Neural progenitor cell (in vitro differentiated cells): Measurements from ENCODE around the gene FAM180A. TPM values are rescaled to one million over a fixed set of nuclear protein-coding genes. Genes with fewer than 3 reads are reported as not detected.

Experiments
- DNase-seq: peaks from one replicate; pipeline ENCODE4 v3.0.0-alpha.2; 2016; ENCODE audit warnings: low spot score
- H2AFZ ChIP-seq: fragments of 200-600 bp; sonication (generic); replicated peaks from 2 replicates; pipeline ENCODE4 v1.6.1; 2016; ENCODE audit warnings: antibody characterized with exemption
- H3F3A ChIP-seq: fragments of 200-600 bp; sonication (generic); 2 replicates; pipeline ENCODE4 v1.6.1; 2016; ENCODE audit warnings: antibody characterized with exemption, low read depth
- H3K27ac ChIP-seq: fragments of 200-600 bp; sonication (generic); 2 replicates; pipeline ENCODE4 v1.5.1; 2016; ENCODE audit warnings: mild to moderate bottlenecking
- H3K27me3 ChIP-seq: fragments of 200-600 bp; sonication (generic); 2 replicates; pipeline ENCODE4 v1.6.1; 2016; ENCODE audit warnings: mild to moderate bottlenecking, moderate library complexity
- H3K36me3 ChIP-seq: fragments of 200-600 bp; sonication (generic); 2 replicates; pipeline ENCODE4 v1.5.1; 2016
- H3K4me1 ChIP-seq: fragments of 200-600 bp; sonication (generic); 2 replicates; pipeline ENCODE4 v1.6.1; 2016; ENCODE audit warnings: mixed run types
- H3K4me2 ChIP-seq: fragments of 200-600 bp; sonication (generic); 2 replicates; pipeline ENCODE4 v1.6.1; 2016
- H3K4me3 ChIP-seq: fragments of 200-600 bp; sonication (generic); 2 replicates; pipeline ENCODE4 v1.5.1; 2016
- H3K79me2 ChIP-seq: fragments of 200-600 bp; sonication (generic); 2 replicates; pipeline ENCODE4 v1.6.1; 2016; ENCODE audit warnings: low read depth
- H3K9ac ChIP-seq: fragments of 200-600 bp; sonication (generic); 2 replicates; pipeline ENCODE4 v1.6.1; 2016
- H3K9me3 ChIP-seq: fragments of 200-600 bp; sonication (generic); 2 replicates; pipeline ENCODE4 v1.5.1; 2016; ENCODE audit warnings: low read depth
- H4K20me1 ChIP-seq: fragments of 200-600 bp; sonication (generic); 2 replicates; pipeline ENCODE4 v1.6.1; 2016; ENCODE audit warnings: low read depth
- H3K27ac Mint-ChIP-seq: 3 replicates; pipeline ENCODE4 v1.8.0; 2021; ENCODE audit warnings: mixed read lengths
- H3K27me3 Mint-ChIP-seq: 2 replicates; pipeline ENCODE4 v1.8.0; 2022; ENCODE audit warnings: low read depth, mild to moderate bottlenecking, inconsistent platforms, moderate library complexity, mixed read lengths; ENCODE audit not compliant: insufficient read depth
- H3K36me3 Mint-ChIP-seq: 3 replicates; pipeline ENCODE4 v1.8.0; 2021; ENCODE audit warnings: mixed read lengths
- H3K4me1 Mint-ChIP-seq: 3 replicates; pipeline ENCODE4 v1.8.0; 2021; ENCODE audit warnings: mixed read lengths
- H3K4me3 Mint-ChIP-seq: 3 replicates; pipeline ENCODE4 v1.8.0; 2021; ENCODE audit warnings: mild to moderate bottlenecking, moderate library complexity, mixed read lengths
- H3K9me3 Mint-ChIP-seq: 3 replicates; pipeline ENCODE4 v1.8.0; 2020; ENCODE audit warnings: mixed read lengths
- EZH2 ChIP-seq: fragments of 200-600 bp; sonication (generic); IDR thresholded peaks from 2 replicates; pipeline ENCODE4 v1.6.1; 2017; ENCODE audit warnings: antibody characterized with exemption, mild to moderate bottlenecking, moderate library complexity
- EZH2phosphoT487 ChIP-seq: fragments of 200-600 bp; sonication (generic); IDR thresholded peaks from 2 replicates; pipeline ENCODE4 v1.6.1; 2017; ENCODE audit warnings: antibody characterized with exemption
- total RNA-seq: library from RNA; depleted of rRNA; stranded (reverse); fragments of >200 nt; gene quantifications from 2 replicates; pipeline ENCODE4 v1.2.3, GENCODE V29; 2015; ENCODE audit warnings: low replicate concordance
- TF ChIP-seq, protein P1 (sequence below): fragments of 200-600 bp; sonication (generic); IDR thresholded peaks from 2 replicates; pipeline ENCODE4 v1.5.1; 2017; ENCODE audit warnings: antibody characterized with exemption, mild to moderate bottlenecking

The FAM180A gene
- total RNA-seq, 1 donor from 2014 or later = not detected

DNA sequence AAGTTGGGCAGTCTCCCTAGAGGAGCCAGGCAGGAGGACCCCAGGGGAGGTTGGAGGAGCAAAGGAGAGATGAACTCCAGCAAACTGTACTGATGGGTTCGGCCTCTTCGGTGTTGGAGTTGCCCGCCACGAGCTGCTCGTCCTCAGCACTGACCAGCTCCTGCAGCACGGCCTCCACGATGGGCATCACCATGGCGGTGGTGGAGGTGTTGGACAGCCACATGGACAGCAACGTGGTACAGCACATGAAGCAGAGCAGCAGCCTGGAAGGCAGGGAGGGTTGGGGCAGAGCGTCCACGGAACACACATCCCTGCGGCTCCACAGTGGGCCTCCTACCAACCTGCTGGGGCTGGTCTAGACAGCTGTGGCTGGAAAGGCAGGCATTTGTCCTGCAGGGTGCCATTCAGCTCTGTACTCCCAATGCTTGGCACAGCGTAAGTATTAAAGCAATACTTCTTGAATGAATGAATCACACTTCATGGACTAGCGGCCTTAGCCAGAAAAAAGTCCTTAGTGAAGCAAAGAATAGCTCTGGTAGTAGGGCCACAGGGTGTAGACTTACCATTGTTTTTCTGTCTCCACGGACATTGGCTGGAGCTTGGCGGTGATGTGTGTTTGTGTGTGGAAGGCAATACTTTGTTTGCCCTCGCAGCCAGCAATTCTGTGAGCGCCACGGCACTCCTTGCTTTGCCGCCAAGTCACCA lies 42.4 kb downstream of the FAM180A start:
- Histone ChIP-seq H3K9me3 (no peaks in the 10 kb centered on the region), H2AFZ (no peak overlapping the region), H3F3A (no peaks in the 10 kb centered on the region), H3K36me3 (no peaks in the 10 kb centered on the region), H3K79me2 (no peaks in the 10 kb centered on the region), H3K4me3 (no peak overlapping the region), H3K27ac (no peak overlapping the region), H3K4me2 (no peak overlapping the region), H3K9ac (no peak overlapping the region), H4K20me1 (no peaks in the 10 kb centered on the region), H3K27me3 (no peaks in the 10 kb centered on the region), H3K4me1 (peaks cover 3% of the 10 kb centered on the region)
- Mint-ChIP-seq H3K27ac (no peak overlapping the region), H3K9me3 (no peaks in the 10 kb centered on the region), H3K4me3 (no peak overlapping the region), H3K27me3 (peaks cover 11% of the 10 kb centered on the region), H3K4me1 (peaks cover 9% of the 10 kb centered on the region), H3K36me3 (peaks cover 4% of the 10 kb centered on the region)
- no peak for DNase-seq
- TF ChIP-seq, protein P1, sequence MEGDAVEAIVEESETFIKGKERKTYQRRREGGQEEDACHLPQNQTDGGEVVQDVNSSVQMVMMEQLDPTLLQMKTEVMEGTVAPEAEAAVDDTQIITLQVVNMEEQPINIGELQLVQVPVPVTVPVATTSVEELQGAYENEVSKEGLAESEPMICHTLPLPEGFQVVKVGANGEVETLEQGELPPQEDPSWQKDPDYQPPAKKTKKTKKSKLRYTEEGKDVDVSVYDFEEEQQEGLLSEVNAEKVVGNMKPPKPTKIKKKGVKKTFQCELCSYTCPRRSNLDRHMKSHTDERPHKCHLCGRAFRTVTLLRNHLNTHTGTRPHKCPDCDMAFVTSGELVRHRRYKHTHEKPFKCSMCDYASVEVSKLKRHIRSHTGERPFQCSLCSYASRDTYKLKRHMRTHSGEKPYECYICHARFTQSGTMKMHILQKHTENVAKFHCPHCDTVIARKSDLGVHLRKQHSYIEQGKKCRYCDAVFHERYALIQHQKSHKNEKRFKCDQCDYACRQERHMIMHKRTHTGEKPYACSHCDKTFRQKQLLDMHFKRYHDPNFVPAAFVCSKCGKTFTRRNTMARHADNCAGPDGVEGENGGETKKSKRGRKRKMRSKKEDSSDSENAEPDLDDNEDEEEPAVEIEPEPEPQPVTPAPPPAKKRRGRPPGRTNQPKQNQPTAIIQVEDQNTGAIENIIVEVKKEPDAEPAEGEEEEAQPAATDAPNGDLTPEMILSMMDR = no peak
- no peak for TF ChIP-seq EZH2
- no peak for TF ChIP-seq EZH2phosphoT487

DNA sequence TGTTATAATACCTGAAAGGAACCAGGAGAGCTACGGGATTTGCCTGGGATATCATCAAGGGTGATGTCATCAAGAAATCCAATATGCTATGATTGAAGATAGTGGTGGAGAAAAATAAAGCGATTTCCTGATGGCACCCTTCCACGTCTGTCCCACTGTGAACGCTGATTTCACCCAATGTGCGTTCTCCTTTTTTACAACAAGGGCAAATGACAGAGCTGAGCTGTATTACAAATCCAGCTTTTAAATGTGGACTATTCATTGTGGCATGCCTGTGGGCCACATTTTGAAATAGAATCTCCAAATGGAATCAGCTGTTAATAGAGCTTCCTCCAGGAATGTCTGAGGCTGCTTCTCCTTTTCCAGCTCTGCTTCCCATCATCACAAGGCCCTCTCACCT lies 43.9 kb downstream of the FAM180A start:
- peaks cover 3% of the 10 kb centered on the region for H3K4me1 ChIP-seq
- no peak overlapping the region for H3K9ac ChIP-seq
- no peaks in the 10 kb centered on the region for H3K27me3 ChIP-seq
- H3K4me3 Mint-ChIP-seq = no peak overlapping the region
- peaks cover 11% of the 10 kb centered on the region for H3K27me3 Mint-ChIP-seq
- H3K36me3 Mint-ChIP-seq = peaks cover 4% of the 10 kb centered on the region
- TF ChIP-seq EZH2phosphoT487 (no peak), EZH2 (no peak)
- TF ChIP-seq, protein P1 = no peak
- H3K27ac Mint-ChIP-seq = no peak overlapping the region
- H2AFZ ChIP-seq = no peak overlapping the region
- H3K4me1 Mint-ChIP-seq = peaks cover 3% of the 10 kb centered on the region
- no peak overlapping the region for H3K27ac ChIP-seq
- H3K4me2 ChIP-seq = no peak overlapping the region
- H3K79me2 ChIP-seq = no peaks in the 10 kb centered on the region
- no peaks in the 10 kb centered on the region for H3K36me3 ChIP-seq
- no peak for DNase-seq
- no peaks in the 10 kb centered on the region for H3K9me3 Mint-ChIP-seq
- H3K9me3 ChIP-seq = no peaks in the 10 kb centered on the region
- no peaks in the 10 kb centered on the region for H3F3A ChIP-seq
- no peak overlapping the region for H3K4me3 ChIP-seq
- H4K20me1 ChIP-seq = no peaks in the 10 kb centered on the region

DNA sequence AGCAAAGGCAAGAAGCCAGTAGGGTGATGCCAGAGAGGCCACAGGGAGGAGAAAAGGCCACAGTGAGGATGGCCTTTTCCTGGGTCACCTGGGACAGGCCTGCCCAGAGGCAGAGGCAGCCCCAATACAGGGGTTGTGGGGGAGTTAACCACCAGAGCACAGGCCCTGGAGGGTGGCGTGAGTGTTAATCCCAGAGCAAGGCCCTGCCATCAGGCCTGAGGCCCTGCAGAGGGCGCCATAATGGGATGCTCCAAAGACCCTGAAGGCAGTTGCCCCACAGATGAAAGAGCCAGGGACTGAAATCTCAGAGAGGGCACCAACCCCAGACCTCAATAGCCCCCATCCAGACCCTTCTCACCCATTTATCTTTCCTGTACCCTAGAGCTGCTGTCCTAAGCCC lies 44.5 kb downstream of the FAM180A start:
- peaks cover 6% of the 10 kb centered on the region for H3K36me3 Mint-ChIP-seq

More for the DNA sequence above, 44.5 kb downstream of the FAM180A start:
- Histone ChIP-seq H3K4me2 (no peak overlapping the region), H3K4me1 (peaks cover 3% of the 10 kb centered on the region), H3K9ac (no peak overlapping the region), H2AFZ (no peak overlapping the region), H3F3A (no peaks in the 10 kb centered on the region), H3K36me3 (no peaks in the 10 kb centered on the region), H3K27me3 (no peaks in the 10 kb centered on the region), H4K20me1 (no peaks in the 10 kb centered on the region), H3K9me3 (no peaks in the 10 kb centered on the region), H3K4me3 (no peak overlapping the region), H3K27ac (no peak overlapping the region), H3K79me2 (no peaks in the 10 kb centered on the region)
- DNase-seq = peak; percentile 60
- Mint-ChIP-seq H3K27me3 (peaks cover 11% of the 10 kb centered on the region), H3K9me3 (peaks cover under 1% of the 10 kb centered on the region), H3K4me3 (no peak overlapping the region), H3K4me1 (peaks cover 3% of the 10 kb centered on the region), H3K27ac (no peak overlapping the region)
- no peak for TF ChIP-seq EZH2phosphoT487
- TF ChIP-seq, protein P1 = peak; percentile 61
